Mucosa of gallbladder (tissue), 1 donor: ENCODE measurements around the gene CPLANE1. TPM values are rescaled to one million over a fixed set of nuclear protein-coding genes. Genes with fewer than 3 reads are reported as not detected.
"Not testable (repeated sequence)": the region's sequence is repeated elsewhere in the genome, so short reads cannot be mapped to it uniquely, and the experiment has no call there.

Source experiments
- DNase-seq: peaks from one replicate; pipeline ENCODE4 v3.0.0-alpha.2; 2020; ENCODE audit warnings: low spot score
- total RNA-seq: library from RNA; stranded (reverse); gene quantifications from one replicate; pipeline ENCODE4 v1.2.1, GENCODE V29; 2021
- donor health status: DM: no; HTN: no; CAD: no.

Gene CPLANE1
- total RNA-seq, 1 donor from 2014 or later: 20.2 TPM

DNA sequence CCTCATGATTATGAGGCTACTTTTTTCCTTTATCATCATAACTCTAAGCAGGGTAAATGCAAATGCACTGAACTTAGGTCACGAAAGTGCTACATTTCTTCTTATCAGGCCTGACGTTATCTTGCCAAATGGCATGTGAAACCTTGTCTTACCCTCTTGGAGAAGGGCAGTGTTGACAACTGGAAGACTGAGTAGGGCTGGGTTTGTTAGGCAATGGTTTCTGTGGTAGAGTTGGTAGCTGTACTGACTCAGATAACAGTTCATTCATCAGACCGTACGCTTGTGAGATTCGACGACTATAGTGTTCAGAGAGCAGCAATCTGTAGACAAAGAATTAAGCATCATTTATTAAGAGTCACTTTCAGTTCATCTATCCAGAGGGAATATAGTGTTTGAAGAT is 127.7 kb downstream of the CPLANE1 start:
- no peak for DNase-seq

DNA sequence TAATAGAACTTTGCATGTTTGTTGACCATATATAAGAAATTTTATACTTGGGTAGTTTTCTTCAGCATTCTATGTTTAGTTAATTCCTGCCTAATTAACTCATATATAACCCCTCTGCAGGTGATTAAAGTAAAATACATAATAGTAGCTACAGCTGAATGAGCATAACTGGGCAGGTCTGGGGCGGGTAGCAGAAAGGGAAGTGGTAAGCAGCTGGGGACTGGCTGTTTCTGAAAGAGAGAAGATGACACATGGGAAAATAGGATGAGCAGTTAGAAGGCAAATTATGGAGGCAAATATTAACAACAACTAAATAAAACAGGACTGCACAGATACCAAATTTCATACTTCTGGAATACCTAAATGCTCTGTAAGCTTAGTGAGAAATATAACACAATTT is 128.1 kb downstream of the CPLANE1 start:
- no peak for DNase-seq

DNA sequence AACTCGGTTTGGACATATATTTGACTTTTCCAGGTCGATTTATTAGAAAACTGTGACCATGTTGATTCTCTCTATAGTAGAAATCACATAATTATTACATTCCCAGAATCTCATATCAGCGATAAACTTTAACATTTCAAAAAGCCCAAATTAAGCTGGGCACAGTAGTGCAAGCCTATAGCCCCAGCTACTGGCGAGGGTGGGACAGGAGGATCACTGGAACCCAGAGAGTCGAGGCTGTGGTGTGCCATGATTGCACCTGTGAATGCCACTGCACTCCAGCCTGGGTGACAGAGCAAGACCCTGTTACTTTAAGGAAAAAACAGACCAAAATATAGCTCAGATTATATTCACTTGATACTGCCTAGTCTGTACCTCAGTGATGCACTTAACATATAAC is 128.9 kb downstream of the CPLANE1 start:
- no peak for DNase-seq

DNA sequence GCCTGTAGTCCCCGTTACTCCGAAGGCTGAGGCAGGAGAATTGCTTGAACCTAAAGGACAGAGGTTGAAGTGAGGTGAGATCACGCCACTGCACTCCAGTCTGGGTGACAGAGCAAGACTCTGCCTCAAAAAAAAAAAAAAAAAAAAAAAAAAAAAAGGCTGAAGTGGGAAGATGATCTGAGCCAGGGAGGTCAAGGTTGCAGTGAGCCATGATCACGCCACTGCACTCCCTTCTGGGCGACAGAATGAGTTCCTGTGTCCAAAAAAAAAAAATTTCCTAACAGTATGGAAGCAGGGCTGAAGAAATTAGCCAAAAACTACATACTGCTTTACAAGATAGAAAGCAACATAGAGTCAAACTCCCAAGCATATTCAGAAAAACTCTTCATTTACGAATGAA is 132.8 kb downstream of the CPLANE1 start:
- DNase-seq: no peak

DNA sequence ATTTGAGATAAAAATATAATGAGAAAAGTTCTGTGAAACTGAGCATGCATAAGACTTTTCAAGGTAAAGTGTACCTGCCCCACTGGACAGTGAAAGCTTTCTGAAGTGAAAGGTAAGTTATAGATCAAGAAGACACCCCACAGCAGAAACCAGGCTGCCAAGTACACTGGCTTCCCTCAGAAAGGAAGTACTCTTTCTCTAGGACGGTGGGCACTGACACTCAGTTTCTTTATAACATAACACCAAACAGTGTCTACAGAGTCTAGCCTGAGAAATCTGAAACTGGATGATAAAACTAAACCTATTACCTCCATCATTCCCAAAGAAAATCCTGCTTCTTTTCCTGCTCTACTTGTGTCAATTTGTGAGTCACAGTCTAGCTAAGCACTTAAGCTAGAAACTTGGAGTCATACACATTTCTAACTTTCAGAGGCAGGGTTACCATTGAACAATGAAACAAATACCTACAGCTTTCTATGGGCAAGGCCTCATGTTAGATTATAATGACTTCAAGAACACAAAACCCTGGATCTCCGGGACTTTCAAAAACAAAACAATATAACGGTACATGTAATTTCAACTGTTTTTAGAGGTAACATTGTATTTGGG is 136.7 kb downstream of the CPLANE1 start:
- no peak for DNase-seq

DNA sequence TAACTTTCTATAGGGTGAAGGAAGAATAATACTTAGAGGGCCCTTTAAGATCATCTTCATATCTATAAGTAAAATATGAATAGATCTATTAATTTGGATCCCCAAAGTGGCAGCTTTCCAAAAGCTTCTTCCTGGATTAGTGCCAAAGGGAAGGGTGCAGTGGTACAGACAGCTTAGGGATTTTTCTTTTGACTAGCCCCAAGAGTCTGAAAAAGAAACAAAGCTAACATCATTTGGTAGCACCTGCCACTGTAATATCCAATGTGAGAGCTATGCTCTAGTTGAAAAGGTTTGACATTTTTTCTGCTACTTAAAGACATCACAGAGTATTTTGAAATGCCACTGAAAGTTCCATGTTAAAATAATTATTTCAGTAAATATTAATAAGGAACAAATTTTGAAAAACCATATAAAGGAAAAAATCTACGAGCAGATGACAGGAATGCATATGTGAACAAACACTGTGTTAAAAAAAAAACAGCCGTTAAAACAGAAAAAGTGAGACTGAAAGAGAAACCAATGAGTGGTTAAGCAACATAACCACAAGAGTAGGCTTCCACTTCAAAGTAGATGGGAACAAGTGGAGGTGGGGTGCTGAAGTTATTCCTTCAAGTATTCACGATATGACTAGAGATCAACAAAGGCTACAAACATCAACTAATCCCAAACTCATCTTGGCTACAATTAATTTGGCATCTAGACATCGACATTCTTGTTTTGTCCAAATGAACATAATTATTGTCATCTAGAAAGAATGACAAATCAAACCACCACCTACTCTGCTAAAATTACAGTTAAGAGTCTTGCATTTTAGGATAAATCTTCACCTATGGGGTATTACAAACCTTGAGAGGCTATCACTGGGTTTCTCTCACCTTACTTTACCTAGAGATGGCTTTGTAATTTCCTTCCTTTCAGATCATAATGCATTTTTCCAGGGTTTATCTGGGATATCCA is 137.5 kb downstream of the CPLANE1 start:
- DNase-seq: no peak

DNA sequence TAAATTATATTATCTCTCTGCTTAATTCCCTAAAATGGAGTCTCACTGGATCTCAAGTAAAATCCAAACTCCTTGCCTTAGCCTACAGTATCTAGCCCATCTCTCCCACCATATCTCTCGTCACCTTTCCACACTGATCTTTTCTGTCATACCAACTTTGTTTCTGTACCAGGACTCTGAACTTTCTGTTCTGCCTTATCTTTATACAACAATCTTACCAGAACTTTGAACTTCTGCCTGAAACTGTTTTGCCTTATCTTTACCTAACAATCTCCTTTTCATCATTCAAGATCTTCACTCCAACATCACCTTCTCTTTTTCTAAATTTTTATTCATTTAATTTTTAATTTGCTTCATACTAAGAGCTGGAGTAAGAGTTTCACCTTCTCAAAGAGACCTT is 139.0 kb downstream of the CPLANE1 start:
- DNase-seq: no peak

DNA sequence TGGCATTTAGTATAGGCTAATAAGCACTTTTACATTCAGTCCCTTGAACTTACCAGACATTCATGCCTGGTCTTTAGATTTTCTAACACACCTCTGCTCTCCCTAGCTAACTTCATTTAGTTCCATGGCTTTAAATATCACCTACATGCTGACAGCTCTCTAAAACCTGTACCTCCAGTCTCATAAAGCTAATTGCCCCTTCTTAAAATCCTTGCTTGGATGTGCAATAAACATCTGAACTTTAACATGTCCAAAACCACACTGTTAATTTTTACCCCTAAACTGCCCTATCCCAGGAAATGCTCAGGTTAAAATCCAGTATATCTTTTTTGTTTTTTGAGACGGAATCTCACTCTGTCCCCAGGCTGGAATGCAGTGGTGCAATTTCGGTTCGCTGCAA is 139.8 kb downstream of the CPLANE1 start:
- DNase-seq: no peak

DNA sequence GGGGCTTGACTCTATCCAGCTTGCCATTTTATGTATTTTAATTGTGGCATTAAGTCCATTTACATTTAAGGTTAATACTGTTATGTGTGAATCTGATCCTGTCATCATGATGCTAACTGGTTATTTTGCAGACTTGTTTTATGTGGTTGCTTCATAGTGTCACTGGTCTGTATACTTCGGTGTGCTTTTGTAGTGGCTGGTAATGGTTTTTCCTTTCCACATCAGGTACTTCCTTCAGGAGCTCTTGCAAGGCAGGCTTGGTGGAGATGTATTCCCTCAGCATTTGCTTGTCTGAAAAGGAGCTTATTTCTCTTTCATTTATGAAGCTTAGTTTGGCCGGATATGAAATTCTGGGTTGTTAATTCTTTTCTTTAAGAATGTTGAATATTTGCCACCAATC is 145.9 kb downstream of the CPLANE1 start:
- DNase-seq: no peak

DNA sequence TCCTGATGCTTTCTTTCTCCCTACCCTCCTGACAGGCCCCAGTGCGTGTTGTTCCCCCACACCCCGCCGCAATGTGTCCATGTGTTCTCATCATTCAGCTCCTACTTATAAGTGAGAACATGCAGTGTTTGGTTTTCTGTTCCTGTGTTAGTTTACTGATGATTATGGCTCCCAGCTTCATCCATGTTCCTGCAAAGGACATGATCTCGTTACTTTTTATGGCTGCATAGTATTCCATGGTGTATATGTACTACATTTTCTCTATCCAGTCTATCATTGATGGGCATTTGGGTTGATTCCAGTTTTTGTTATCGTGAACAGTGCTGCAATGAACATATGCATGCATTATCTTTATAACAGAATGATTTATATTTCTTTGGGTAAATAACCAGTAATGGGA is 149.9 kb downstream of the CPLANE1 start:
- DNase-seq: not testable (repeated sequence)

DNA sequence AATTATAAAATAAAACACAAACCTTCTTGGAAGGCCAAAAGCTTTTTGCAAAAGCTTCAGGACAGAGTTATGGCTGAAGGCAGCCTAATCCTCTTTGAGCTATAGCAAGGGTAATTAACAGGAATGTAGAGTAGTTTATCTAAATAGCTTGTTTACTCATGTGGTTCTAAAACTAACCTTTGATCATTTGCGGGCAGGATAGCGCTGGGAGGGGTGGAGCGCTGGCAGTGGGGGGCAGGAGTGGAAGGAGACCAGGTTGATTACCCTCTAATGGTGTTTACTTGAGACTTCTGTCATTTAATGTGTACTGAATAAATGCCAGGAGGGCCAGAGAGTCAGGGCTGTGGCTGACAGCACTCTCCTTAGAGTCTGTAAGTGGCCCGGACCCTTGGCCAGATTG is 155.4 kb downstream of the CPLANE1 start:
- not testable (repeated sequence) for DNase-seq

DNA sequence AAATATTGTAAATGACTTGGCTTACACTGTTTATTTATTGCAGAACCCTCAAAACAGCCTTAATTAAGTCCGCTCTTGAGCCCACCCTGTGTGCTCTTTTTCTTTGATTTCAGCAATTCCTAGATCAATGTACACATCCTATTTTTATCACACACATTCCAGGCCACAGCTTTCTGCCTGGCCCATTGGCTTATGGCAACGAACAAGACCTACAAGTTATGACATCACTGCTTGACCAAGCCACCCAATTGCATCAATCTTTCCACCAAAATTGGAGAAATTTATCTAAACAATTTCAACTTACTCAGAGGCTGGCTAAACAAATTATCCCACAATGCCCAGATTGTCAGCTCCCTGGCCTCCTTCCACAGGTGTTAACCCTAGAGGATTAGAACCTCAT is 158.4 kb downstream of the CPLANE1 start:
- no peak for DNase-seq

DNA sequence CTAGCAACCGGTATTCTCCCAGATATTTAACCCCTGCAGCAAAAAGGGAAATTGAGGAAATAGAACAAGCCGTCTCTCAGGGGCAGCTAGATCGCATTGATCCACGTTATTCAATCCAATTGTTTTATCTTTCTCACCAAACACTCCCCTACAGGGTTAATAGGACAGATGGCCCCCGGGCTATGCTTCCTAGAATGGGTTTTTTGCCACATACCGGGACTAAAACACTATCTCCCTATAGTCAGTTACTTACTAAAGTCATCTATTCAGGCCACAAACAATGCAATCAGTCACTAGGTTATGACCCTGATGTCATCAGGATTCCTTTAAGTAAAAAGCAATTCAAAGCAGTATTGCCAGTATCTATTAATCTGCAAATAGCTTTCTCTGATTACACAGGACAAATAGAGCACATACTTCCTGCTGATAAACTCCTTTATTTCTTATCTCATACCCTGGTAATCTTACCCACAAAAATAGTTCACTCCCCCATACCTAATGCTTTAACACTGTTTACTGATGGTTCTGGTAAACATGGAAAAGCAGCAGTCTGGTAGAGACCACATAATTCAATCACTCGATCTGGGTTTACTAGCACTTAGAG is 159.0 kb downstream of the CPLANE1 start:
- no peak for DNase-seq

DNA sequence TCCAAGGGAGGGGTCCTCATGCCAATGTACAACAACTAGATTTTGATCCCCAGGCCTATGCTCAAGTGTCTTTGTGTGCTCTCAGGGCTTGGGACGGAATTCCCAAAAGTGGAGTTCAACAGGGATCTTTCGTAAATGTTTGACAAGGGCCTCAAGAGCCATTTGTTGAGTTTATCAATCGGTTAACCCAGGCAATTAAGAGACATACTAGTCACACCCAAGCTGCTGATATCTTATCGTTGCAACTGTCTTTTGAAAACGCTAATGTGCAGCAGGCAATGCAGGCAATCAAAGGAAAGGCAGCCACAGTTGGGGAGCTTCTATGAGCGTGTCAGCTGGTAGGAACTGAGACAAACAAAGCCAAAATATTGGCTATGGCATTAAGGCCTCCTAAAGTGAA is 161.2 kb downstream of the CPLANE1 start:
- DNase-seq: no peak

DNA sequence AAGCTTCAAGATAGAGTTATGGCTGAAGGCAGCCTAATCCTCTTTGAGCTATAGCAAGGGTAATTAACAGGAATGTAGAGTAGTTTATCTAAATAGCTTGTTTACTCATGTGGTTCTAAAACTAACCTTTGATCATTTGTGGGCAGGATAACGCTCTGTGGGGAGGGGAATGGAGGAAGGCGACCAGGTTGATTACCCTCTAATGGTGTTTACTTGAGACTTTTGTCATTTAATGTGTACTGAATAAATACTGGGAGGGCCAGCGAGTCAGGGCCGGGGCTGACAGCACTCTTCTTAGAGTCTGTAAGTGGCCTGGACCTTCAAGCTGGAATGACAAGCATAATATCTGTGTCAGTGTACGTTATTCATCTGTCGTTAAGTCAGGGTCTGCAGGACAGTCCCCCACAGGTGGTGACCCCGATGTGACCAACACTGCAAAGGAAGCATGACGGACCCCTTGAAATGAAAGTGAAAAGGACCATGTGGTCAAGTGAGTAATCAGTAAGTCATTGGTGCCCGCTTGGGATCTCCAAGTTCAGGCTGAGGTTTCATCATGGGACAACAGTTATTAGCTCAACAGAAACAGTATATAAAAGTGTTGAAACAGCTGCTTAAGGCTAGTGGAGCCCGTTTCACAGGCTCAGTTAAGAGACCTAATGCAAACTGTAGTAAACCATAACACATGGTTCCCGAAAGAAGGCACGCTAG is 162.6 kb downstream of the CPLANE1 start:
- DNase-seq: no peak

DNA sequence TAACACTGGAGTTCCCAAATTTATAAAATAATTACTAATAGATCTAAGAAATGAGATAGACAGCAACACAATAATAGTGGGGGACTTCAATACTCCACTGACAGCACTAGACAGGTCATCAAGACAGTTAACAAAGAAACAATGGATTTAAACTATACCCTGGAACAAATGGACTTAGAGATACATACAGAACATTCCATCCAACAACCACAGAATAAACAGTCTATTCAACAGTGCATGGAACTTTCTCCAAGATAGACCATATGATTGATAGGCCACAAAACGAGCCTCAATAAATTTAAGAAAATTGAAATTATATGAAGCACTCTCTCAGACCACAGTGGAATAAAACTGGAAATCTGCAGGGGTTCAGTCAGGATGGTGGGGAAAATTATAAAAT is 163.2 kb downstream of the CPLANE1 start:
- not testable (repeated sequence) for DNase-seq

DNA sequence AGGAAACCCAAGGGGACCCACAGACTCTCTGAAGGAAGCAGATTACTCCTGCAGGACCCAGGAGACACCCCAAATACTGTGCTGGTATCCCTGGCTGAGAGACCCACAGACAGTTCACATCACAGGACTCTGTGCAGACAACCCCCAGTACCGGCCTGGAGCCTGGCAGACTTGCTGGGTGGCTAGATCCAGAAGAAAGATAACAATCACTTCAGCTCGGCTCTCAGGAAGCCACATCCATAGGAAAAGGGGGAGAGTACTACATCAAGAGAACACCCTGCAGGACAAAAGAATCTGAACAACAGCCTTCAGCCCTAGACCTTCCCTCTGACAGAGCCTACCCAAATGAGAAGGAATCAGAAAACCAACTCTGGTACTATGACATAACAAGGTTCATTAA is 166.2 kb downstream of the CPLANE1 start:
- DNase-seq: not testable (repeated sequence)

DNA sequence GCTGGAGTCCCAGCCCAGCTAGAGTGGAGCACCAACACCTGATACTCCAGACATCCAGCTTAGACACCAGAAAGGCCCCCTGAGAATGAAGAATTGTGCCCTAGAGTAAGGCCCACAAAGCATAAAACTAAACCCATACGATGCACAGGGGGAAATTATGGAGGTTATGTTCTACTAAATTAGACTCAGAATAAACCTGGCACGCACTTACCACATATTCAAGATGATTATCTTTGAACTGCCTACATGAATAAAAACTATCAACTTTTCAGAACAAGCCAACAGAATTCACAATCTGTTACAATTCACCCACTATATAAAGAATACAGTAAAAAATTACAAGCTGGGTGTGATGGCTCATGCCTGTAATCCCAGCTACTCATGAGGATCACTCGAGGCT is 168.5 kb downstream of the CPLANE1 start:
- no peak for DNase-seq

DNA sequence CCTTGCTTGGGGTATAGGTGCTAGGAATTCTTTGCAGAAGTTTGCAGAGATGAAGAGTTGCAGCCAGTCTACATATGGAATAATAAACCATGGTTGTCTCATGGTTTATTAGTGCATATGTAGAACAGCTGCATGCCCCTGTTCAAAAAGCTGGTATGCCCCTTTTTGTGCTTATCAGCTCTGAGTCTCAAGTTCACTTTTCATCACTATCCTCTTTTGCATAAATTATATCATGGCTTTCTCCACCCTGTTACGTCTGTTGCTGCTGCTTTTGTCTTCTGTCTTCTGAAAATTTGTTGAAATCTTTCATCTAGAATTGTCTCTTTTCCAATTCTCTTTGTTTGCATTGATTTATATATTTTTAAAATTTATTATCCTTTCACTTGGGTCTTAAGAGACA is 172.0 kb downstream of the CPLANE1 start:
- DNase-seq: no peak

DNA sequence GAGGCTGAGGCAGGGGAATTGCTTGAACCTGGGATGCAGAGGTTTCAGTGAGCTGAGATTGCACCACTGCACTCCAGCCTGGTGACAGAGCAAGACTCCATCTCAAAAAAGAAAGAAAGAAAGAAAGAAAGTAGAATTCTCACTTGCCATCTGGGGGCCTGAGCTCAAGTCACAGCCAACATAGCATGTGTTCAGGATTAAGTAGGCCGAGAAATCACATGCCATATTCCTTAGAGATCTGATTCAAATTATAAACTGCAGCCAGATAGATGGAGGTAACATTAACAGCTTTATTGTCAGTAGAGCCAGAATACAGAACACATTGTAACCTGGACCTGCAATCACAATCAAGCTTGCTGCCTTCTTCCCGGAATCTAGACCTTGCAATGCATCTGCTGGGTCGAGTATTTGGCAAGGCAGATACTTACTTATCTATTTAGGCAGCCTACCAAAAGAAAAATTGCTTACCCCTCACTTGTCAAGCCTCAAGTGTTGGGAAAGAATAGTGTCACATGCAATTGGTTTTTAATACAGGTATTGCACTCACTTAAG is 173.7 kb downstream of the CPLANE1 start:
- DNase-seq: no peak

DNA sequence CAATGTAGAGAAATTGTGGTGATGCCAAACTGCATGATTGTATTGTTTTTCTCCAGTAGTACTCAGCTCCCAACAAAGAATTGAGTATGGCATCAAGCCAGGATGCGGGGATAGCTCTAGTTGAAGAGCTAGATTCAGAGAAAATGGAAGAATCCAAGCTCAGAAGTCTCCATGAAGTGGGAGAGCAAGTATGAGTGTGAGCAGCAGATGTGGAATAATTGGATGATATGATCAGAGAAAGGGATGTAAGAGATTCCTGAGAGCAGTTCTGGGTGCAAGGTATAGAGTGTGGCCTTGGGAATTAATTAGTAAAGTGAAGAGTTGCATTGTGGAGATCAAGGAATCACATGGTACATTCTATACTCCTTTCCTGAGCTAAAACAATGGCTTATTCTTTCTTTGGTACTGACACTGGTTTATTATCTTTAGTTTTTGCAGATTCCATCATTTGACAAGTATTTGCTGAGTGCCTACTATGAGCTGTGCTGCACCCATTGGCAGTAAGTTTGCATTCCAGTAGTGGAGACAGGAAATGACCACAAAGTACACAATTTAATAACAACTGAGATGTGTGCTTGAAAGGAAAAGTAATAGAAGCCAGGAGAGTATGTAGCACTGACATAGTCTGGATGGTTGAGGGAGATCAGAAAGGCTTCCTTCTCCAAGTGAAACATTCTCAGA is 177.1 kb downstream of the CPLANE1 start:
- DNase-seq: no peak
